IMR-90 (cell line): Measurements from ENCODE around the gene AMPD3. TPM values are rescaled to one million over a fixed set of nuclear protein-coding genes. Genes with fewer than 3 reads are reported as not detected.

Source experiments
- ATAC-seq: fragments of 200-7000 bp; cut with Tn5 transposase; 2 replicates; pipeline ENCODE4 v1.9.1; 2020; ENCODE audit warnings: low read depth, mild to moderate bottlenecking, moderate library complexity
- BruUV-seq: library from RNA; stranded (reverse); fragments of 400-500 nt; replicated peaks from 2 replicates; lab custom pipeline; 2021; lab: Mats Ljungman, UMichigan
- CTCF ChIA-PET: fragments of 300-600 bp; formaldehyde crosslinking; extraction: SDS; loops from one replicate; lab custom pipeline; 2021; ENCODE audit warnings: antibody characterized with exemption; lab: Yijun Ruan, JAX
- POLR2A ChIA-PET: fragments of 300-600 bp; sonication (Branson Sonifier 250); formaldehyde crosslinking; loops from one replicate; lab custom pipeline; 2022; ENCODE audit warnings: antibody characterized with exemption; ENCODE audit not compliant: unreplicated experiment; lab: Charles Lee
- DNase-seq: peaks from one replicate; pipeline ENCODE4 v3.0.0; 2013
- H2AFZ ChIP-seq: replicated peaks from 2 replicates; pipeline ENCODE3; 2013; ENCODE audit warnings: low read length, mild to moderate bottlenecking; ENCODE audit not compliant: poor library complexity
- H2AK5ac ChIP-seq: 2 replicates; pipeline ENCODE4 v1.6.1; 2013; ENCODE audit warnings: low read depth, low read length, inconsistent platforms
- H2AK9ac ChIP-seq: replicated peaks from 2 replicates; pipeline ENCODE3; 2013; ENCODE audit warnings: mild to moderate bottlenecking, low read depth, low read length, moderate library complexity; ENCODE audit not compliant: poor library complexity
- H2BK120ac ChIP-seq: 2 replicates; pipeline ENCODE4 v1.6.1; 2013; ENCODE audit warnings: low read depth, low read length, inconsistent platforms
- H2BK15ac ChIP-seq: 3 replicates; pipeline ENCODE4 v1.6.1; 2013; ENCODE audit warnings: low read depth, low read length, inconsistent platforms
- H2BK20ac ChIP-seq: 2 replicates; pipeline ENCODE4 v1.6.1; 2013; ENCODE audit warnings: low read depth, mild to moderate bottlenecking, inconsistent platforms, low read length, moderate library complexity
- H2BK5ac ChIP-seq: 2 replicates; pipeline ENCODE4 v1.6.1; 2013; ENCODE audit warnings: mild to moderate bottlenecking, low read depth, low read length, inconsistent platforms; ENCODE audit not compliant: poor library complexity, severe bottlenecking
- H3K14ac ChIP-seq: replicated peaks from 2 replicates; pipeline ENCODE4 v1.6.1; 2013; ENCODE audit warnings: low read depth, low read length, inconsistent platforms
- H3K18ac ChIP-seq: 2 replicates; pipeline ENCODE4 v1.6.1; 2013; ENCODE audit warnings: low read depth, low read length, control low read depth
- H3K23ac ChIP-seq: 2 replicates; pipeline ENCODE4 v1.6.1; 2013; ENCODE audit warnings: low read depth, low read length, inconsistent platforms
- H3K27ac ChIP-seq: 2 replicates; pipeline ENCODE4 v1.5.1; 2013; ENCODE audit warnings: mild to moderate bottlenecking, control low read depth, low read length; ENCODE audit not compliant: insufficient read depth
- H3K27me3 ChIP-seq: 2 replicates; pipeline ENCODE4 v1.6.1; 2013; ENCODE audit warnings: low read length; ENCODE audit not compliant: control insufficient read depth, insufficient read depth
- H3K36me3 ChIP-seq: 2 replicates; pipeline ENCODE4 v1.6.1; 2013; ENCODE audit warnings: low read length, mixed read lengths; ENCODE audit not compliant: control insufficient read depth, insufficient read depth
- H3K4ac ChIP-seq: 2 replicates; pipeline ENCODE4 v1.6.1; 2013; ENCODE audit warnings: low read depth, low read length, inconsistent platforms
- H3K4me1 ChIP-seq: 2 replicates; pipeline ENCODE4 v1.6.1; 2013; ENCODE audit warnings: low read length, mixed read lengths; ENCODE audit not compliant: control insufficient read depth, insufficient read depth
- H3K4me2 ChIP-seq: 2 replicates; pipeline ENCODE4 v1.6.1; 2013; ENCODE audit warnings: low read depth, mild to moderate bottlenecking, control low read depth, low read length, moderate library complexity
- H3K4me3 ChIP-seq: 2 replicates; pipeline ENCODE4 v1.5.1; 2013; ENCODE audit warnings: low read depth, mild to moderate bottlenecking, control low read depth, low read length, moderate library complexity; ENCODE audit not compliant: insufficient read depth
- H3K56ac ChIP-seq: 2 replicates; pipeline ENCODE4 v1.6.1; 2013; ENCODE audit warnings: low read length, inconsistent platforms; ENCODE audit not compliant: insufficient read depth; ENCODE audit errors: extremely low read depth
- H3K79me1 ChIP-seq, 2 experiments: 2 replicates each; pipeline ENCODE4 v1.6.1; 2013; ENCODE audit warnings: low read length in 2 of 2, inconsistent platforms in 1 of 2, low read depth in 1 of 2
- H3K9ac ChIP-seq: 2 replicates; pipeline ENCODE4 v1.6.1; 2013; ENCODE audit warnings: low read depth, low read length, control low read depth
- H3K9me1 ChIP-seq: 2 replicates; pipeline ENCODE4 v1.6.1; 2013; ENCODE audit warnings: low read length, inconsistent platforms; ENCODE audit not compliant: insufficient read depth
- H3K9me3 ChIP-seq: 2 replicates; pipeline ENCODE4 v1.6.1; 2013; ENCODE audit warnings: low read length; ENCODE audit not compliant: control insufficient read depth, insufficient read depth
- H4K20me1 ChIP-seq: 2 replicates; pipeline ENCODE4 v1.6.1; 2013; ENCODE audit warnings: low read length, inconsistent platforms; ENCODE audit not compliant: insufficient read depth
- H4K5ac ChIP-seq: 2 replicates; pipeline ENCODE4 v1.6.1; 2013; ENCODE audit warnings: mild to moderate bottlenecking, low read depth, low read length, control low read depth
- H4K8ac ChIP-seq, 2 experiments: 2 replicates each; pipeline ENCODE4 v1.6.1; 2013; ENCODE audit warnings: low read depth in 2 of 2, low read length in 2 of 2, control low read depth in 1 of 2, inconsistent platforms in 1 of 2
- H4K91ac ChIP-seq: 2 replicates; pipeline ENCODE4 v1.6.1; 2013; ENCODE audit warnings: low read depth, low read length, inconsistent platforms; ENCODE audit not compliant: insufficient read depth
- BHLHE40 ChIP-seq: fragments of 150-350 bp; IDR thresholded peaks from 2 replicates; pipeline ENCODE4 v1.6.1; 2016; ENCODE audit warnings: mild to moderate bottlenecking, low read depth, low read length
- CTCF ChIP-seq: conservative IDR thresholded peaks from 2 replicates; pipeline ENCODE4 v1.5.1; 2012; ENCODE audit warnings: mild to moderate bottlenecking, low read depth, low read length, improper control_type of control experiment
- ELK1 ChIP-seq: fragments of 150-350 bp; IDR thresholded peaks from 2 replicates; pipeline ENCODE4 v1.6.1; 2016; ENCODE audit warnings: low read depth, mild to moderate bottlenecking, low read length, moderate library complexity, borderline replicate concordance
- MXI1 ChIP-seq: IDR thresholded peaks from 2 replicates; pipeline ENCODE4 v1.6.1; 2012; ENCODE audit warnings: low read depth, mild to moderate bottlenecking, low read length, moderate library complexity, borderline replicate concordance
- NFE2L2 ChIP-seq: fragments of 150-350 bp; IDR thresholded peaks from 2 replicates; pipeline ENCODE4 v1.6.1; 2016; ENCODE audit warnings: low read depth, mild to moderate bottlenecking, low read length
- POLR2A ChIP-seq: IDR thresholded peaks from 2 replicates; pipeline ENCODE4 v1.6.1; 2012; ENCODE audit warnings: mild to moderate bottlenecking, low read depth, low read length
- RAD21 ChIP-seq: IDR thresholded peaks from 2 replicates; pipeline ENCODE4 v1.6.1; 2012; ENCODE audit warnings: low read length, improper control_type of control experiment
- RCOR1 ChIP-seq: IDR thresholded peaks from 2 replicates; pipeline ENCODE4 v1.6.1; 2012; ENCODE audit warnings: mild to moderate bottlenecking, low read length, improper control_type of control experiment; ENCODE audit not compliant: insufficient replicate concordance
- RFX5 ChIP-seq: IDR thresholded peaks from 2 replicates; pipeline ENCODE4 v1.8.0; 2012; ENCODE audit warnings: low read depth, mild to moderate bottlenecking, low read length, moderate library complexity
- WGBS, 2 experiments: methylation state at CpG; one replicate each; pipeline versions ENCODE4 v1.1.5 to v1.1.7; 2013; ENCODE audit warnings: missing lambda C conversion rate in 2 of 2; ENCODE audit not compliant: insufficient read length in 1 of 2; ENCODE audit errors: extremely low coverage in 2 of 2; 5-methylcytosine and 5-hydroxymethylcytosine counted together
- dilution Hi-C: fragments of 300-500 bp; cut with HindIII; formaldehyde crosslinking; loops from one replicate; pipeline ENCODE4 v1.14.3; 2018; ENCODE audit warnings: low sequenced_read_pairs; ENCODE audit not compliant: unreplicated experiment
- in situ Hi-C: fragments of 300-500 bp; cut with MboI; formaldehyde crosslinking; loops from 3 replicates; pipeline ENCODE4 v1.14.3; 2019; ENCODE audit warnings: low sequenced_read_pairs, inconsistent platforms, mixed read lengths
- intact Hi-C: fragments of 100-400 bp; cut with micrococcal nuclease; formaldehyde crosslinking; loops from 2 replicates; pipeline ENCODE4 v1.10.0; 2022
- polyA plus RNA-seq, 3 experiments: library from polyadenylated mRNA; depleted of rRNA; stranded (reverse); fragments of >200 nt; gene quantifications; 2 replicates each; pipeline ENCODE4 v1.2.3, GENCODE V29; 2012; ENCODE audit warnings: low replicate concordance in 1 of 3
- total RNA-seq: library from RNA; depleted of rRNA; stranded (reverse); fragments of >200 nt; gene quantifications from 2 replicates; pipeline ENCODE4 v1.2.3, GENCODE V29; 2012

The AMPD3 gene
- total and polyA plus RNA-seq, 2 of the 4 experiments (the other 2 are of a cell fraction) = 8.6 to 12.1 TPM

GRCh38 chr11:10453261-10453660 is 1.8 kb upstream of the AMPD3 start:
- no peak overlapping the region for H2BK120ac ChIP-seq
- H2BK5ac ChIP-seq = no peak overlapping the region
- no peak overlapping the region for H3K4ac ChIP-seq
- no peak overlapping the region for H2BK20ac ChIP-seq
- no peak overlapping the region for H4K5ac ChIP-seq
- H3K79me1 ChIP-seq = peaks cover 6 to 29% of the 10 kb centered on the region in 2 experiments; a peak in 3 of 4 replicates
- CTCF ChIA-PET = interaction anchor here (0.6 kb wide), 2 partner anchors 70 to 256 kb away, joined by 4 read pairs; no protein-coding TSS in a partner anchor
- DNase-seq (peak; percentile 21), ATAC-seq (no peak)
- BruUV-seq = no TSS peak
- no peak overlapping the region for H3K4me3 ChIP-seq
- in situ Hi-C loops (no loop called here), intact Hi-C loops (no loop called here), dilution Hi-C loops (no loop called here)
- no peak overlapping the region for H3K4me2 ChIP-seq
- POLR2A ChIA-PET = no interaction called here
- peaks cover 5% of the 10 kb centered on the region; the same call in 1 of the 2 replicates for H4K20me1 ChIP-seq
- peaks cover 13% of the 10 kb centered on the region for H3K9me1 ChIP-seq
- H2AFZ ChIP-seq = no peak overlapping the region
- peaks cover 18% of the 10 kb centered on the region for H3K4me1 ChIP-seq
- H3K27ac ChIP-seq = no peak overlapping the region
- TF ChIP-seq CTCF = no peak
- no peak for TF ChIP-seq RAD21
- TF ChIP-seq NFE2L2 = no peak
- no peak for TF ChIP-seq RFX5
- no peak for TF ChIP-seq POLR2A
- TF ChIP-seq MXI1 = no peak
- TF ChIP-seq RCOR1 = no peak
- TF ChIP-seq BHLHE40 = no peak
- no peak for TF ChIP-seq ELK1
- H3K18ac ChIP-seq = no peak overlapping the region
- H2AK5ac ChIP-seq = 0 out of 2 replicates have a peak overlapping the region, but pooled peaks have one; percentile 13
- no peak overlapping the region for H2BK15ac ChIP-seq
- no CpG with 5 or more reads among the region's 3 CpGs for WGBS, 2 experiments
- no peak overlapping the region for H3K56ac ChIP-seq
- H4K8ac ChIP-seq = no peak overlapping the region
- no peak overlapping the region for H3K23ac ChIP-seq
- no peaks in the 10 kb centered on the region for H3K36me3 ChIP-seq
- peaks cover 2% of the 10 kb centered on the region for H3K27me3 ChIP-seq
- no peak overlapping the region for H3K9ac ChIP-seq
- no peaks in the 10 kb centered on the region for H3K9me3 ChIP-seq
- H2AK9ac ChIP-seq = no peak overlapping the region
- H4K91ac ChIP-seq = no peak overlapping the region
- H3K14ac ChIP-seq = no peak overlapping the region
